ENCODE data around the gene KCNF1.

DNA sequence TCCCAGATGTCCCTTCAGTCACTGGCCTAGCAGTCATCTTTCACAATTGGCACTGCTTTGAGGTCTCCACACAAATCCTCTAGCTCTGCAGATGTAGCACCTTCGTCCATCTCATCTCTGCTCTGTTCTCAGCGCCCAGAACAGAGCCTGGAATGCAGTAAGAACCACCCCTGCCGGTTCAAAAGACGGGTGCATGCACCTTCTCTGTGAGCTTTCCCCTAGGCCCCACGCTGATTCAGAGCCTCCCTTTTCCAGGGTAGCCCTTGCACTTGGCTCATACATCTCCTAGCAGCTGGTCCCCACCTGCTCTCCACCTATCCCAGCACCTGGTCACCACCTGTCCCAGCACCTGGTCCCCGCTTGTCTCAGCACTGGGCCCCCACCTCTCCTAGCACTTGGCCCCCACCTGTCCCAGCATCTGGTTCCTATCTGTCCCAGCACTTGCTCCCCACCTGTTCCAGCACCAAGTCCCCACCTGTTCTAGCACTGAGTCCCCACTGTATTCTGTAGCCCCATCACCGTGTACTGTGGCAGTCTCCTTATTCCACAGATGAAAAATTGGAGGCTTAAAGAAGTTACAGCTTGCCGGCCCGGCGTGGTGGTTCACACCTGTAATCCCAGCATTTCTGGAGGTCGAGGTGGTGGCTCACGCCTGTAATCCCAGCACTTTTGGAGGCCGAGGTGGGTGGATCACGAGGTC, 4.7 kb upstream of the KCNF1 start:
- TF ChIP-seq, protein P1, sequence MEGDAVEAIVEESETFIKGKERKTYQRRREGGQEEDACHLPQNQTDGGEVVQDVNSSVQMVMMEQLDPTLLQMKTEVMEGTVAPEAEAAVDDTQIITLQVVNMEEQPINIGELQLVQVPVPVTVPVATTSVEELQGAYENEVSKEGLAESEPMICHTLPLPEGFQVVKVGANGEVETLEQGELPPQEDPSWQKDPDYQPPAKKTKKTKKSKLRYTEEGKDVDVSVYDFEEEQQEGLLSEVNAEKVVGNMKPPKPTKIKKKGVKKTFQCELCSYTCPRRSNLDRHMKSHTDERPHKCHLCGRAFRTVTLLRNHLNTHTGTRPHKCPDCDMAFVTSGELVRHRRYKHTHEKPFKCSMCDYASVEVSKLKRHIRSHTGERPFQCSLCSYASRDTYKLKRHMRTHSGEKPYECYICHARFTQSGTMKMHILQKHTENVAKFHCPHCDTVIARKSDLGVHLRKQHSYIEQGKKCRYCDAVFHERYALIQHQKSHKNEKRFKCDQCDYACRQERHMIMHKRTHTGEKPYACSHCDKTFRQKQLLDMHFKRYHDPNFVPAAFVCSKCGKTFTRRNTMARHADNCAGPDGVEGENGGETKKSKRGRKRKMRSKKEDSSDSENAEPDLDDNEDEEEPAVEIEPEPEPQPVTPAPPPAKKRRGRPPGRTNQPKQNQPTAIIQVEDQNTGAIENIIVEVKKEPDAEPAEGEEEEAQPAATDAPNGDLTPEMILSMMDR (IDR thresholded peaks at IDR 0.05; ENCODE audit: low read depth, low read length, poor library complexity, severe bottlenecking) = no peak
- no peak for TF ChIP-seq EZH2phosphoT487 (IDR thresholded peaks at IDR 0.05; ENCODE audit: borderline replicate concordance, low read length)
